Hepatocyte (in vitro differentiated cells): ENCODE results near the gene TM7SF3.
"Not testable (repeated sequence)": the region's sequence is repeated elsewhere in the genome, so short reads cannot be mapped to it uniquely, and the experiment has no call there.

Source experiments
- CTCF ChIP-seq: fragments of 200-600 bp; sonication (generic); IDR thresholded peaks from 2 replicates; pipeline ENCODE4 v1.5.1; 2016; ENCODE audit warnings: antibody characterized with exemption, mild to moderate bottlenecking; ENCODE audit not compliant: poor library complexity
- EZH2 ChIP-seq: fragments of 200-600 bp; sonication (generic); IDR thresholded peaks from 2 replicates; pipeline ENCODE4 v1.6.1; 2016; ENCODE audit warnings: antibody characterized with exemption, mild to moderate bottlenecking, borderline replicate concordance
- EZH2phosphoT487 ChIP-seq: fragments of 200-600 bp; sonication (generic); IDR thresholded peaks from one replicate; pipeline ENCODE4 v1.6.1; 2018; ENCODE audit warnings: antibody characterized with exemption, mild to moderate bottlenecking, low read depth, moderate library complexity; ENCODE audit not compliant: unreplicated experiment, severe bottlenecking

DNA sequence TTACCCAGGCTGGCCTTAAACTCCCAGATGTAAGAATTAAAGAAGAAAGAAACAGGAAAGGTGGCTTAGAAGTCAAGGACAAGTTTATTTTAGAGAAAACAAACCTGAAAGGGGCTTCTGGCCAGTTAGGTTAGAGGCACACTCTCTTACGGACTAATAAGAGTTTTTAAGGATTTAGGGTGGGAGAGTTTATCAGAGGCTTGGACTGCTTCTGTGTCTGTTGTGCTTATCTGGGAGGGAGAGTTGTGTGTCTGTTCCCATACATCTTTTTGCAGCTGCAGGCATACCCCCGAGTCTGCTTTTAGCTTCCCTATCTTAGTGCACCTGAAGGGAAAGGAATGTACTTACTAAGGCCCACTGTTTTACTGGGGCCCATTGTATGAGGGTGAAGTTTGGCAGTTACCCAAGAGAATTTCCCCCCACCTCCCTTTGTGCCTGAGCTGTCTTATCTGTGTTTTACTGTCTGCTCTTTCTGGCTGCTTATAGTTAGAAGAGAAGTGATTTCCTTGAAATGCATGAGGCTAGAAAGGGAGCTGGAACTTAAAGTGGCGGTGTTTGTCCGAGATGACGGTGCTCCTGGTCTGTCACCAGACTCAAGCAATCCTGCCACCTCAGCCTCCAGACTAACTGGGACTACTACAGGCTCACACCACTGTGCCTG is 3.1 kb upstream of the TM7SF3 start:
- not testable (repeated sequence) for TF ChIP-seq EZH2, CTCF, EZH2phosphoT487
